K562 (cell line): ENCODE data around the gene CDK9.

Experiments
- CCNT2 ChIP-seq: IDR thresholded peaks from 2 replicates; pipeline ENCODE4 v1.6.1; 2011; ENCODE audit warnings: borderline replicate concordance, low read depth, mild to moderate bottlenecking, moderate library complexity, mixed read lengths, low read length; ENCODE audit not compliant: insufficient read length; ENCODE audit errors: extremely low read depth
- CXXC5 ChIP-seq: fragments of 250-450 bp; sonication (Bioruptor Pico); IDR thresholded peaks from 2 replicates; pipeline ENCODE4 v1.8.0; 2022; ENCODE audit warnings: inconsistent platforms, mild to moderate bottlenecking, moderate library complexity
- MXI1 ChIP-seq: IDR thresholded peaks from 2 replicates; pipeline ENCODE4 v1.6.1; 2011; ENCODE audit warnings: low read depth, mild to moderate bottlenecking, improper control_type of control experiment, low read length
- RBBP5 ChIP-seq: fragments of 200-600 bp; sonication (generic); IDR thresholded peaks from 2 replicates; pipeline ENCODE4 v1.6.1; 2012; ENCODE audit warnings: borderline replicate concordance, mild to moderate bottlenecking, low read length, control low read depth, inconsistent platforms; ENCODE audit not compliant: insufficient read depth, poor library complexity, severe bottlenecking
- RBM39 ChIP-seq: fragments of 200-400 bp; formaldehyde crosslinking; optimal IDR thresholded peaks from 2 replicates; pipeline ENCODE3; 2018; ENCODE audit warnings: low read depth, low read length
- RCOR1 ChIP-seq, 2 experiments: IDR thresholded peaks; 2 replicates each; pipeline ENCODE4 v1.6.1; 2012; ENCODE audit warnings: low read depth in 2 of 2, low read length in 2 of 2, borderline replicate concordance in 1 of 2, improper control_type of control experiment in 1 of 2
- SMARCC2 ChIP-seq: fragments of 450-650 bp; IDR thresholded peaks from 2 replicates; pipeline ENCODE4 v1.6.1; 2017; ENCODE audit warnings: antibody characterized with exemption, moderate library complexity, mild to moderate bottlenecking, low read depth
- SMC3 ChIP-seq: conservative IDR thresholded peaks from 2 replicates; pipeline ENCODE4 v1.6.1; 2011; ENCODE audit warnings: low read depth, low read length, improper control_type of control experiment; ENCODE audit not compliant: insufficient read depth
- TF ChIP-seq, protein P1 (sequence below), 3 experiments: IDR thresholded peaks in 2 of 3; conservative IDR thresholded peaks in 1 of 3; 2 replicates each; pipeline ENCODE4 v1.5.1; 2011 to 2012; ENCODE audit warnings: low read length in 3 of 3, mild to moderate bottlenecking in 3 of 3, control low read depth in 2 of 3, improper control_type of control experiment in 1 of 3, inconsistent platforms in 1 of 3, low read depth in 1 of 3, mixed read lengths in 1 of 3, moderate library complexity in 1 of 3; ENCODE audit not compliant: insufficient read depth in 2 of 3
- TF ChIP-seq, protein P2 (sequence below): sonication (generic); formaldehyde crosslinking; IDR thresholded peaks from 2 replicates; pipeline ENCODE4 v1.8.1; 2023; ENCODE audit warnings: mild to moderate bottlenecking, missing genetic modification reagents
- TF ChIP-seq, protein P3 (sequence below), 2 experiments: fragments of 450-650 bp in 1 of 2; sonication (generic) in 1 of 2; formaldehyde crosslinking; conservative IDR thresholded peaks; 2 replicates each; pipeline versions ENCODE4 v1.4.0 to v1.8.1; 2020 to 2022; ENCODE audit warnings: mild to moderate bottlenecking in 1 of 2, missing genetic modification reagents in 1 of 2

DNA sequence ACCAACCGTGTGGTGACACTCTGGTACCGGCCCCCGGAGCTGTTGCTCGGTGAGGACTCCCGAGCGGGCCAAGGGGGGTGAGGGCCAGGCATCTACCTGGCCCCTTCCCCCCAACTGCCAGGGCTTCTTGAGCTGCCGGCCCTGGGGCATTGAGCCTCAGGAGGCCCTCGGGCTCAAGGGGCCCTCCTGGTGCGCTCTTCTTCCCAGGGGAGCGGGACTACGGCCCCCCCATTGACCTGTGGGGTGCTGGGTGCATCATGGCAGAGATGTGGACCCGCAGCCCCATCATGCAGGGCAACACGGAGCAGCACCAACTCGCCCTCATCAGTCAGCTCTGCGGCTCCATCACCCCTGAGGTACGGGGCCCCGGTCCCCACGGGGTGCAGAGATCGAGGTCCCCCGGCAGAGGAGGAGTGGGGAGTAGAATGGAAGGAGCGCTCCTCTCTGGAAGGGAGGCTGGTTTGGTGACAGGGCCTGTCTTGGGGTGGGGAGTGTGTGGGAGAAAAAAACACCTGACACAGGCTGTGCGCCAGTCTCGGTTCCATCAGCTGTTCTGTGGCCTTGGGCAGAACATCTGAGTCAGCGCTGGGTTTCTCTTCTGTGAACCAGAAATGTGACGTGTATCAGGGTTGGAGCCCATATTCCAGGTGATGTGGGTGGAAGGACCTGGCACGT, 2.6 kb downstream of the CDK9 start:
- TF ChIP-seq SMARCC2 = no peak
- TF ChIP-seq, protein P1, sequence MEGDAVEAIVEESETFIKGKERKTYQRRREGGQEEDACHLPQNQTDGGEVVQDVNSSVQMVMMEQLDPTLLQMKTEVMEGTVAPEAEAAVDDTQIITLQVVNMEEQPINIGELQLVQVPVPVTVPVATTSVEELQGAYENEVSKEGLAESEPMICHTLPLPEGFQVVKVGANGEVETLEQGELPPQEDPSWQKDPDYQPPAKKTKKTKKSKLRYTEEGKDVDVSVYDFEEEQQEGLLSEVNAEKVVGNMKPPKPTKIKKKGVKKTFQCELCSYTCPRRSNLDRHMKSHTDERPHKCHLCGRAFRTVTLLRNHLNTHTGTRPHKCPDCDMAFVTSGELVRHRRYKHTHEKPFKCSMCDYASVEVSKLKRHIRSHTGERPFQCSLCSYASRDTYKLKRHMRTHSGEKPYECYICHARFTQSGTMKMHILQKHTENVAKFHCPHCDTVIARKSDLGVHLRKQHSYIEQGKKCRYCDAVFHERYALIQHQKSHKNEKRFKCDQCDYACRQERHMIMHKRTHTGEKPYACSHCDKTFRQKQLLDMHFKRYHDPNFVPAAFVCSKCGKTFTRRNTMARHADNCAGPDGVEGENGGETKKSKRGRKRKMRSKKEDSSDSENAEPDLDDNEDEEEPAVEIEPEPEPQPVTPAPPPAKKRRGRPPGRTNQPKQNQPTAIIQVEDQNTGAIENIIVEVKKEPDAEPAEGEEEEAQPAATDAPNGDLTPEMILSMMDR (IDR thresholded peaks at IDR 0.05 in 2 of 3, conservative IDR thresholded peaks at IDR 0.05 in 1 of 3; ENCODE audit: insufficient read depth in 2 of 3, low read depth in 1 of 3, low read length in 3 of 3) = no peak
- TF ChIP-seq RBM39 = no peak
- TF ChIP-seq CXXC5 (CRISPR knock-in tag) = no peak
- TF ChIP-seq, protein P2, sequence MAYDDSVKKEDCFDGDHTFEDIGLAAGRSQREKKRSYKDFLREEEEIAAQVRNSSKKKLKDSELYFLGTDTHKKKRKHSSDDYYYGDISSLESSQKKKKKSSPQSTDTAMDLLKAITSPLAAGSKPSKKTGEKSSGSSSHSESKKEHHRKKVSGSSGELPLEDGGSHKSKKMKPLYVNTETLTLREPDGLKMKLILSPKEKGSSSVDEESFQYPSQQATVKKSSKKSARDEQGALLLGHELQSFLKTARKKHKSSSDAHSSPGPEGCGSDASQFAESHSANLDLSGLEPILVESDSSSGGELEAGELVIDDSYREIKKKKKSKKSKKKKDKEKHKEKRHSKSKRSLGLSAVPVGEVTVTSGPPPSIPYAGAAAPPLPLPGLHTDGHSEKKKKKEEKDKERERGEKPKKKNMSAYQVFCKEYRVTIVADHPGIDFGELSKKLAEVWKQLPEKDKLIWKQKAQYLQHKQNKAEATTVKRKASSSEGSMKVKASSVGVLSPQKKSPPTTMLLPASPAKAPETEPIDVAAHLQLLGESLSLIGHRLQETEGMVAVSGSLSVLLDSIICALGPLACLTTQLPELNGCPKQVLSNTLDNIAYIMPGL (CRISPR knock-in tag) = no peak
- TF ChIP-seq CCNT2 = no peak
- TF ChIP-seq SMC3 = no peak
- no peak for TF ChIP-seq RBBP5
- TF ChIP-seq RCOR1 (IDR thresholded peaks at IDR 0.05; ENCODE audit: borderline replicate concordance in 1 of 2, low read depth in 2 of 2, low read length in 2 of 2) = no peak
- TF ChIP-seq, protein P3, sequence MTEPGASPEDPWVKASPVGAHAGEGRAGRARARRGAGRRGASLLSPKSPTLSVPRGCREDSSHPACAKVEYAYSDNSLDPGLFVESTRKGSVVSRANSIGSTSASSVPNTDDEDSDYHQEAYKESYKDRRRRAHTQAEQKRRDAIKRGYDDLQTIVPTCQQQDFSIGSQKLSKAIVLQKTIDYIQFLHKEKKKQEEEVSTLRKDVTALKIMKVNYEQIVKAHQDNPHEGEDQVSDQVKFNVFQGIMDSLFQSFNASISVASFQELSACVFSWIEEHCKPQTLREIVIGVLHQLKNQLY (CRISPR knock-in tag; conservative IDR thresholded peaks at IDR 0.05) = no peak
- TF ChIP-seq MXI1 = no peak
